ENCODE measurements around the gene AHCTF1. TPM values are rescaled to one million over a fixed set of nuclear protein-coding genes. Genes with fewer than 3 reads are reported as not detected.

AHCTF1 gene
- total and polyA plus RNA-seq, 2 experiments from 2014 or later: 21.7 to 49.8 TPM

- peaks cover 23% of the 10 kb centered on the region for H3K4me1 ChIP-seq (ENCODE audit: insufficient read depth)
- no peak overlapping the region for H2AFZ ChIP-seq
- H3K9me2 ChIP-seq (ENCODE audit: insufficient read depth): no peaks in the 10 kb centered on the region
- H3K4me3 Mint-ChIP-seq: no peak overlapping the region
- no peaks in the 10 kb centered on the region for H3F3A ChIP-seq (replicated peaks; ENCODE audit: low read depth)
- H3K36me3 Mint-ChIP-seq (ENCODE audit: low read depth): peaks cover 22% of the 10 kb centered on the region
- H3K79me2 ChIP-seq (replicated peaks; ENCODE audit: insufficient read depth): peaks cover 100% of the 10 kb centered on the region
- H3K4me3 ChIP-seq: no peak overlapping the region
- TF ChIP-seq EZH2 (IDR thresholded peaks at IDR 0.05; ENCODE audit: low read depth, unreplicated experiment): no peak
- no peaks in the 10 kb centered on the region for H3K9me3 Mint-ChIP-seq
- DNase-seq (ENCODE audit: low spot score) (no peak), ATAC-seq (no peak)
- H3K4me2 ChIP-seq: no peak overlapping the region
- H3K27me3 Mint-ChIP-seq (ENCODE audit: insufficient read depth, low read depth, poor library complexity): no peaks in the 10 kb centered on the region
- no peaks in the 10 kb centered on the region for H3K36me3 ChIP-seq (ENCODE audit: insufficient read depth)
- peaks cover 27% of the 10 kb centered on the region for H3K4me1 Mint-ChIP-seq
- H3K27ac ChIP-seq (ENCODE audit: low read depth): no peak overlapping the region
- peak overlapping the region; percentile 80 for H3K27ac Mint-ChIP-seq
- no peaks in the 10 kb centered on the region for H3K27me3 ChIP-seq (ENCODE audit: insufficient read depth)
- H4K20me1 ChIP-seq (replicated peaks; ENCODE audit: insufficient read depth): peaks cover 79% of the 10 kb centered on the region
These were observed 8.3 kb downstream of the AHCTF1 start for GRCh38 chr1:246923482-246923881.

GRCh38 chr1:246921481-246921880 lies 10.3 kb downstream of the AHCTF1 start:
- Histone ChIP-seq H3K9me2 (ENCODE audit: insufficient read depth) (no peaks in the 10 kb centered on the region), H3K4me2 (no peak overlapping the region), H2AFZ (no peak overlapping the region), H3K27ac (ENCODE audit: low read depth) (no peak overlapping the region), H3K27me3 (ENCODE audit: insufficient read depth) (no peaks in the 10 kb centered on the region), H3K4me3 (no peak overlapping the region), H3F3A (replicated peaks; ENCODE audit: low read depth) (no peaks in the 10 kb centered on the region), H4K20me1 (replicated peaks; ENCODE audit: insufficient read depth) (peaks cover 69% of the 10 kb centered on the region), H3K79me2 (replicated peaks; ENCODE audit: insufficient read depth) (peaks cover 100% of the 10 kb centered on the region), H3K4me1 (ENCODE audit: insufficient read depth) (peaks cover 21% of the 10 kb centered on the region), H3K36me3 (ENCODE audit: insufficient read depth) (peaks cover 10% of the 10 kb centered on the region)
- TF ChIP-seq CREB1 (CRISPR knock-in tag; IDR thresholded peaks at IDR 0.05; ENCODE audit: low read depth) (no peak), NANOG (IDR thresholded peaks at IDR 0.05; ENCODE audit: borderline replicate concordance) (no peak), STAT1 (IDR thresholded peaks at IDR 0.05; ENCODE audit: unreplicated experiment) (no peak), ZNF462 (CRISPR knock-in tag; IDR thresholded peaks at IDR 0.05) (no peak), REST (IDR thresholded peaks at IDR 0.05; ENCODE audit: unreplicated experiment) (no peak), ETS1 (IDR thresholded peaks at IDR 0.05) (no peak), JUNB (IDR thresholded peaks at IDR 0.05; ENCODE audit: unreplicated experiment) (no peak)
- H3K4me3 Mint-ChIP-seq: no peak overlapping the region
- no peaks in the 10 kb centered on the region for H3K9me3 Mint-ChIP-seq
- H3K27ac Mint-ChIP-seq: no peak overlapping the region
- DNase-seq (ENCODE audit: low spot score): no peak
- ATAC-seq: no peak
- H3K4me1 Mint-ChIP-seq: peaks cover 23% of the 10 kb centered on the region
- H3K36me3 Mint-ChIP-seq (ENCODE audit: low read depth): peaks cover 10% of the 10 kb centered on the region
- no peaks in the 10 kb centered on the region for H3K27me3 Mint-ChIP-seq (ENCODE audit: insufficient read depth, low read depth, poor library complexity)

Measured in GM23338 (cell line).